WTC11 (cell line): ENCODE measurements around the gene KRT222. TPM values are rescaled to one million over a fixed set of nuclear protein-coding genes. Genes with fewer than 3 reads are reported as not detected.

Source experiments
- ATAC-seq: fragments of 200-7000 bp; cut with Tn5 transposase; 2 replicates; pipeline ENCODE4 v1.10.0; 2021; ENCODE audit warnings: mild to moderate bottlenecking, moderate library complexity
- CTCF ChIA-PET: fragments of 300-600 bp; sonication (Branson Sonifier 250); formaldehyde crosslinking; loops from one replicate; lab custom pipeline; 2021; ENCODE audit warnings: antibody characterized with exemption; lab: Charles Lee
- POLR2A ChIA-PET: fragments of 350-600 bp; sonication (Branson Sonifier 250); formaldehyde crosslinking; loops from one replicate; lab custom pipeline; 2021; ENCODE audit warnings: antibody characterized with exemption; lab: Charles Lee
- DNase-seq: peaks from one replicate; pipeline ENCODE4 v3.0.0; 2021; ENCODE audit warnings: low spot score
- H3K27ac Mint-ChIP-seq: 2 replicates; pipeline ENCODE4 v1.8.0; 2021; ENCODE audit warnings: mixed read lengths
- H3K27me3 Mint-ChIP-seq: 2 replicates; pipeline ENCODE4 v1.8.0; 2021; ENCODE audit warnings: low read depth, mild to moderate bottlenecking, moderate library complexity, mixed read lengths
- H3K36me3 Mint-ChIP-seq: 2 replicates; pipeline ENCODE4 v1.8.0; 2021; ENCODE audit warnings: mixed read lengths
- H3K4me1 Mint-ChIP-seq: 2 replicates; pipeline ENCODE4 v1.8.0; 2022; ENCODE audit warnings: mixed read lengths
- H3K4me3 Mint-ChIP-seq: 2 replicates; pipeline ENCODE4 v1.8.0; 2021; ENCODE audit warnings: mild to moderate bottlenecking, moderate library complexity, mixed read lengths
- H3K9me3 Mint-ChIP-seq: 2 replicates; pipeline ENCODE4 v1.8.0; 2021; ENCODE audit warnings: mixed read lengths
- AR ChIP-seq: fragments of 250-450 bp; sonication (Bioruptor Pico); IDR thresholded peaks from 2 replicates; pipeline ENCODE4 v1.9.0; 2021; ENCODE audit warnings: mild to moderate bottlenecking
- ARID4B ChIP-seq: sonication (generic); formaldehyde crosslinking; IDR thresholded peaks from 2 replicates; pipeline ENCODE4 v1.8.0; 2023; ENCODE audit warnings: missing genetic modification reagents, mild to moderate bottlenecking, borderline replicate concordance
- E2F4 ChIP-seq: sonication (generic); formaldehyde crosslinking; IDR thresholded peaks from 2 replicates; pipeline ENCODE4 v1.8.1; 2022; ENCODE audit warnings: low read depth, mild to moderate bottlenecking, moderate library complexity, missing genetic modification reagents, borderline replicate concordance
- ESRRA ChIP-seq: sonication (generic); formaldehyde crosslinking; IDR thresholded peaks from 2 replicates; pipeline ENCODE4 v1.8.1; 2022; ENCODE audit warnings: mild to moderate bottlenecking, missing genetic modification reagents, borderline replicate concordance
- FOXP4 ChIP-seq: sonication (generic); formaldehyde crosslinking; IDR thresholded peaks from 2 replicates; pipeline ENCODE4 v1.8.0; 2022; ENCODE audit warnings: mild to moderate bottlenecking, missing genetic modification reagents
- GRHL2 ChIP-seq: fragments of 250-450 bp; sonication (Bioruptor Pico); IDR thresholded peaks from 2 replicates; pipeline ENCODE4 v1.8.0; 2022; ENCODE audit warnings: mild to moderate bottlenecking, moderate library complexity; ENCODE audit not compliant: insufficient replicate concordance, severe bottlenecking
- HMGA2 ChIP-seq: fragments of 250-450 bp; sonication (Bioruptor Pico); IDR thresholded peaks from 2 replicates; pipeline ENCODE4 v1.4.0; 2021; ENCODE audit warnings: mild to moderate bottlenecking, moderate library complexity
- JAZF1 ChIP-seq: fragments of 250-450 bp; sonication (Bioruptor Pico); IDR thresholded peaks from 2 replicates; pipeline ENCODE4 v1.9.0; 2021; ENCODE audit warnings: moderate library complexity, mild to moderate bottlenecking, inconsistent platforms
- MAX ChIP-seq: sonication (generic); formaldehyde crosslinking; IDR thresholded peaks from 2 replicates; pipeline ENCODE4 v1.8.0; 2022; ENCODE audit warnings: mild to moderate bottlenecking, missing genetic modification reagents
- NFYB ChIP-seq: sonication (generic); formaldehyde crosslinking; conservative IDR thresholded peaks from 2 replicates; pipeline ENCODE4 v1.8.0; 2022; ENCODE audit warnings: low read depth, missing genetic modification reagents
- NR1H2 ChIP-seq: sonication (generic); formaldehyde crosslinking; IDR thresholded peaks from 2 replicates; pipeline ENCODE4 v1.9.0; 2021; ENCODE audit warnings: mild to moderate bottlenecking, moderate library complexity, missing genetic modification reagents
- NR3C1 ChIP-seq: sonication (generic); formaldehyde crosslinking; conservative IDR thresholded peaks from 2 replicates; pipeline ENCODE4 v1.8.1; 2023; ENCODE audit warnings: low read depth, mild to moderate bottlenecking, missing genetic modification reagents
- PRDM15 ChIP-seq: sonication (generic); formaldehyde crosslinking; IDR thresholded peaks from 2 replicates; pipeline ENCODE4 v1.8.0; 2022; ENCODE audit warnings: missing genetic modification reagents
- SP1 ChIP-seq: sonication (generic); formaldehyde crosslinking; conservative IDR thresholded peaks from 2 replicates; pipeline ENCODE4 v1.8.1; 2022; ENCODE audit warnings: missing genetic modification reagents
- ZBTB21 ChIP-seq: sonication (generic); formaldehyde crosslinking; IDR thresholded peaks from 2 replicates; pipeline ENCODE4 v1.8.1; 2023; ENCODE audit warnings: mild to moderate bottlenecking, missing genetic modification reagents, borderline replicate concordance
- ZMAT4 ChIP-seq: fragments of 250-450 bp; sonication (Bioruptor Pico); IDR thresholded peaks from 2 replicates; pipeline ENCODE4 v1.9.0; 2021; ENCODE audit warnings: mild to moderate bottlenecking
- ZNF317 ChIP-seq: sonication (generic); formaldehyde crosslinking; IDR thresholded peaks from 2 replicates; pipeline ENCODE4 v1.8.1; 2023; ENCODE audit warnings: low read depth, mild to moderate bottlenecking, moderate library complexity, missing genetic modification reagents, borderline replicate concordance
- total RNA-seq: library from RNA; stranded (reverse); gene quantifications from 3 replicates; pipeline ENCODE4 v1.2.3, GENCODE V29; 2021

The KRT222 gene
- total RNA-seq, 1 experiment from 2014 or later: 0.09 TPM

- Mint-ChIP-seq H3K27ac (no peak overlapping the region), H3K4me3 (no peak overlapping the region), H3K27me3 (peaks cover 6% of the 10 kb centered on the region; the same call in 1 of the 2 replicates), H3K4me1 (peaks cover 5% of the 10 kb centered on the region), H3K9me3 (no peaks in the 10 kb centered on the region), H3K36me3 (no peaks in the 10 kb centered on the region)
- TF ChIP-seq FOXP4 (CRISPR knock-in tag) (no peak), ZNF317 (CRISPR knock-in tag) (no peak), E2F4 (CRISPR knock-in tag) (no peak), AR (no peak), NR1H2 (no peak), GRHL2 (no peak), PRDM15 (CRISPR knock-in tag) (no peak), ZBTB21 (no peak)
- DNase-seq (no peak), ATAC-seq (no peak)
- POLR2A ChIA-PET: interaction anchor here (1.6 kb wide), 1 partner anchor 10 kb away, joined by 3 read pairs; no protein-coding TSS in a partner anchor
- CTCF ChIA-PET: interaction anchor here (0.6 to 3.8 kb wide), 63 partner anchors 9 to 1050 kb away, joined by 3 to 28 read pairs (median 4); partner anchors contain the start of genes CCR7, GJD3, KRT222 and SMARCE1
These were observed 49.0 kb downstream of the KRT222 start for GRCh38 chr17:40615841-40616476.

GRCh38 chr17:40615068-40615840 is 49.7 kb downstream of the KRT222 start:
- CTCF ChIA-PET: interaction anchor here (0.6 to 3.8 kb wide), 68 partner anchors 8 to 1051 kb away, joined by 3 to 28 read pairs (median 4); partner anchors contain the start of genes CCR7, GJD3, KRT222 and SMARCE1
- no peak overlapping the region for H3K4me3 Mint-ChIP-seq
- no peaks in the 10 kb centered on the region for H3K36me3 Mint-ChIP-seq
- ATAC-seq: peak; percentile 82
- H3K4me1 Mint-ChIP-seq: peaks cover 5% of the 10 kb centered on the region
- POLR2A ChIA-PET: interaction anchor here (1.6 kb wide), 1 partner anchor 11 kb away, joined by 3 read pairs; no protein-coding TSS in a partner anchor
- DNase-seq: peak; percentile 73
- peaks cover 6% of the 10 kb centered on the region; the same call in 1 of the 2 replicates for H3K27me3 Mint-ChIP-seq
- H3K27ac Mint-ChIP-seq: no peak overlapping the region
- no peaks in the 10 kb centered on the region for H3K9me3 Mint-ChIP-seq
- TF ChIP-seq JAZF1 (no peak), NR3C1 (CRISPR knock-in tag) (no peak), HMGA2 (CRISPR knock-in tag) (no peak), SP1 (no peak), NFYB (no peak), ESRRA (no peak), MAX (CRISPR knock-in tag) (no peak), ZMAT4 (CRISPR knock-in tag) (no peak), ARID4B (CRISPR knock-in tag) (no peak)
